Measurements from ENCODE around the gene SLC22A2. TPM values are rescaled to one million over a fixed set of nuclear protein-coding genes. Genes with fewer than 3 reads are reported as not detected.
A peak's percentile ranks its signal among the peaks of the same experiment; 100 is the strongest.

The SLC22A2 gene
- total RNA-seq, 4 donors from 2014 or later = not detected

- Histone ChIP-seq H3K27ac (no peak overlapping the region), H3K4me3 (no peak overlapping the region), H3K36me3 (no peaks in the 10 kb centered on the region), H3K27me3 (no peaks in the 10 kb centered on the region), H3K9me3 (no peaks in the 10 kb centered on the region), H3K4me1 (peaks cover 0 to 8% (median 1%) of the 10 kb centered on the region in 4 donors)
- no peak for TF ChIP-seq POLR2A (IDR thresholded peaks at IDR 0.05)
- TF ChIP-seq EP300 (IDR thresholded peaks at IDR 0.05) = no peak
- no peak for TF ChIP-seq CTCF (IDR thresholded peaks at IDR 0.05)
- WGBS, 2 donors = 44 to 49% methylated on average over 3 of the region's 3 CpGs
- DNase-seq (ENCODE audit: low spot score in 2 of 2) = no peak
Measured at GRCh38 chr6:160253292-160253691, 5.3 kb downstream of the SLC22A2 start.

- H3K4me1 ChIP-seq = peaks cover 0 to 18% (median 3%) of the 10 kb centered on the region in 4 donors
- no peak for TF ChIP-seq EP300 (IDR thresholded peaks at IDR 0.05)
- no peak for TF ChIP-seq CTCF (IDR thresholded peaks at IDR 0.05)
- TF ChIP-seq POLR2A (IDR thresholded peaks at IDR 0.05) = no peak
- H3K4me3 ChIP-seq = no peak overlapping the region
- H3K36me3 ChIP-seq = no peaks in the 10 kb centered on the region
- H3K27me3 ChIP-seq = no peaks in the 10 kb centered on the region
- no peaks in the 10 kb centered on the region for H3K9me3 ChIP-seq
- WGBS, 2 donors = 91 to 92% methylated on average over 1 of the region's 1 CpG
- no peak for DNase-seq (ENCODE audit: low spot score in 2 of 2)
- no peak overlapping the region for H3K27ac ChIP-seq
Measured at GRCh38 chr6:160252073-160252813, 6.4 kb downstream of the SLC22A2 start.

GRCh38 chr6:160249671-160250070 is 8.9 kb downstream of the SLC22A2 start:
- Histone ChIP-seq H3K4me1 (peaks cover 0 to 22% (median 3%) of the 10 kb centered on the region in 4 donors), H3K27ac (no peak overlapping the region), H3K9me3 (no peaks in the 10 kb centered on the region), H3K36me3 (no peaks in the 10 kb centered on the region), H3K4me3 (no peak overlapping the region), H3K27me3 (no peaks in the 10 kb centered on the region)
- no peak for DNase-seq (ENCODE audit: low spot score in 2 of 2)
- 66 to 82% methylated on average over 3 of the region's 3 CpGs for WGBS, 2 donors
- TF ChIP-seq POLR2A (IDR thresholded peaks at IDR 0.05) (no peak), CTCF (IDR thresholded peaks at IDR 0.05) (no peak)

GRCh38 chr6:160248538-160248937 is 10.1 kb downstream of the SLC22A2 start:
- Histone ChIP-seq H3K27ac (peak overlapping the region in 1 of 4 donors; percentile 5), H3K4me3 (no peak overlapping the region), H3K4me1 (peaks cover 0 to 22% (median 3%) of the 10 kb centered on the region in 4 donors), H3K36me3 (no peaks in the 10 kb centered on the region), H3K9me3 (no peaks in the 10 kb centered on the region), H3K27me3 (no peaks in the 10 kb centered on the region)
- DNase-seq (ENCODE audit: low spot score in 2 of 2) = no peak
- TF ChIP-seq POLR2A (IDR thresholded peaks at IDR 0.05) = no peak
- TF ChIP-seq CTCF (IDR thresholded peaks at IDR 0.05) = no peak
- WGBS, 2 donors = 74 to 87% methylated on average over 1 of the region's 1 CpG

- Histone ChIP-seq H3K9me3 (no peaks in the 10 kb centered on the region), H3K36me3 (no peaks in the 10 kb centered on the region), H3K4me3 (no peak overlapping the region), H3K4me1 (peaks cover 0 to 22% (median 3%) of the 10 kb centered on the region in 4 donors), H3K27me3 (no peaks in the 10 kb centered on the region), H3K27ac (peak overlapping the region in 1 of 4 donors; percentile 5)
- no peak for DNase-seq (ENCODE audit: low spot score in 2 of 2)
- WGBS, 2 donors = 21 to 30% methylated on average over 3 of the region's 3 CpGs
- TF ChIP-seq POLR2A (IDR thresholded peaks at IDR 0.05) (no peak), EP300 (IDR thresholded peaks at IDR 0.05) (peak in 1 of 2 donors; percentile 17)
Measured at GRCh38 chr6:160247457-160247883, 11.2 kb downstream of the SLC22A2 start.

Data from tibial nerve (tissue), 4 donors.